GM19025 (cell line): ENCODE measurements around the gene PHC2.

Experiments
- ATAC-seq: cut with Tn5 transposase; IDR thresholded peaks from one replicate; pipeline ENCODE4 v1.9.1; 2021; ENCODE audit warnings: mild to moderate bottlenecking, low read depth, moderate library complexity; ENCODE audit not compliant: unreplicated experiment

Gene PHC2

GRCh38 chr1:33454646-33455282, 23.9 kb upstream of the PHC2 start:
- no peak for ATAC-seq

GRCh38 chr1:33446590-33446989, 15.7 kb upstream of the PHC2 start:
- ATAC-seq: no peak

GRCh38 chr1:33445108-33445507, 14.2 kb upstream of the PHC2 start:
- ATAC-seq: no peak

GRCh38 chr1:33443705-33444180, 12.8 kb upstream of the PHC2 start:
- ATAC-seq: no peak

- ATAC-seq: no peak
Measured at GRCh38 chr1:33443080-33443704, 12.3 kb upstream of the PHC2 start.

GRCh38 chr1:33442141-33442540, 11.2 kb upstream of the PHC2 start:
- no peak for ATAC-seq

GRCh38 chr1:33441088-33441745, 10.3 kb upstream of the PHC2 start:
- ATAC-seq: no peak

- ATAC-seq: no peak
Measured at GRCh38 chr1:33439662-33440061, 8.8 kb upstream of the PHC2 start.

- ATAC-seq: no peak
Measured at GRCh38 chr1:33438364-33439160, 7.7 kb upstream of the PHC2 start.

- no peak for ATAC-seq
Measured at GRCh38 chr1:33436557-33437285, 5.8 kb upstream of the PHC2 start.

GRCh38 chr1:33435096-33435820, 4.4 kb upstream of the PHC2 start:
- ATAC-seq: no peak

- no peak for ATAC-seq
Measured at GRCh38 chr1:33434363-33434750, 3.5 kb upstream of the PHC2 start.

- ATAC-seq: no peak
Measured at GRCh38 chr1:33433509-33434362, 2.8 kb upstream of the PHC2 start.

- ATAC-seq: no peak
Measured at GRCh38 chr1:33429856-33430691, 821 bp downstream of the PHC2 start.

GRCh38 chr1:33429332-33429731, 1.6 kb downstream of the PHC2 start:
- no peak for ATAC-seq

GRCh38 chr1:33428661-33429060, 2.2 kb downstream of the PHC2 start:
- ATAC-seq: no peak

- ATAC-seq: no peak
Measured at GRCh38 chr1:33426916-33427315, 4.0 kb downstream of the PHC2 start.

GRCh38 chr1:33425900-33426299, 5.0 kb downstream of the PHC2 start:
- ATAC-seq: no peak
